ENCODE data around the gene SIGLEC15.

SIGLEC15 gene

DNA sequence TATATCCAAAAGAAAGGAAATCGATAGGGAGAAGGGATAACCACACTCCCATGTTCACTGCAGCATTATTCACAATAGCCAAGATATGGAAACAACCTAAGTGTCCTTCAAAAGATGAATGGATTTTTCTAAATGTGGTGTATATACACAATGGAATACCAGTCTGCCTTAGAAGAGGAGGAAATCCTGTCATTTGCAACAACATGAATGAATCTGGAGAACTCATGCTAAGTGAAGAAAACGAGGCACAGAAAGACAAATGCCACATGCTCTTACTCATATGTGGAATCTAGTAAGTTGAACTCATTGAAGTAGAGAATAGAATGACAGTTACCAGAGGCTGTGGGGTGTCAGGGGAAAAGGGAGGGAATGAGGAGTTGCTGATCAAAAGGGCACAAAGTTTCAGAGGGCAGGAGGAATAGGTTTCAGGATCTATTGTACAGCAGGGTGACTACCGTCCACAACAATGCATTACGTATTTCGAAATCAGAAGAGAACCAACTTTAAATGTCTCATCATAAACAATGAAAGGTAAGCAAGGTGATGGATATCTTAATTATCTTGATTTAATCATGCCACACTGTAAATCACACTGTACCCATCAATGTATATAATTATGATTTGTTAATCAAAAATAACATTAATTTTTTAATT, 46.1 kb downstream of the SIGLEC15 start:
- Histone ChIP-seq H4K20me1 (no peaks in the 10 kb centered on the region), H3K36me3 (peaks cover 88% of the 10 kb centered on the region), H3K4me2 (no peak overlapping the region), H3K4me1 (peaks cover 17% of the 10 kb centered on the region), H3K9me3 (peaks cover 50% of the 10 kb centered on the region), H3K9ac (no peak overlapping the region), H3K27me3 (no peaks in the 10 kb centered on the region), H3K4me3 (no peak overlapping the region), H3K27ac (no peak overlapping the region)
- no peak for TF ChIP-seq Cebpa-rat (IDR thresholded peaks at IDR 0.05)

DNA sequence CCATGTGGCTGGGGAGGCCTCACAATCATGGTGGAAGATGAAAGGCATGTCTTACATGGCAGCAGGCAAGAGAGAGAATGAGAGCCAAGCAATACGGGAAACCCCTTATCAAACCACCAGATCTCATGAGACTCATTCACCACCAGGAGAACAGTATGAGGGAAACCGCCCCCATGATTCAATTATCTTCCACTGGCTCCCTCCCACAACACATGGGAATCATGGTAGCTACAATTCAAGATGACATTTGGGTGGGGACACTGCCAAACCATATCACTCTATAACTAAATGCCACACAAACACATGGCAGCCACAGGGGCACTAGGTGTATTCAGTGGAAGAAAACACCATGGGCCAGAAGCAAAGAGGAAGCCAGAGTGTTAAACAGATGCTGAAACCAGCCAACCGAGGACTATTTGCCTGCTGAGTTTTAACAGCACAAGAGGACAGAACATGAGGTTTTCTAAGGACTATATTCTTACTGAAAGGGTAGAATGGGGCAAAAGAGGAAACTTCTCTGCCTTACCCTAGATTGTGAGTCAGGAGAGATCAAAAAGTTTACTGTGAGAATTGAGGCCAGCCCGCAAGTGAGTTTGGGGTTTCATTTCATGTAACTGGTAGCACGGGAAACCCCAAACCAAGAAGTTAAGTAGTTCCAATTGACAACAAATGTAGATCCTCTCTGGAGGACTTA, 49.2 kb downstream of the SIGLEC15 start:
- Histone ChIP-seq H3K27me3 (no peaks in the 10 kb centered on the region), H3K4me3 (no peak overlapping the region), H3K4me1 (peaks cover 17% of the 10 kb centered on the region), H3K4me2 (peak overlapping the region; percentile 52), H4K20me1 (peaks cover 3% of the 10 kb centered on the region; the same call in 1 of the 2 replicates), H3K9me3 (peaks cover 50% of the 10 kb centered on the region), H3K9ac (no peak overlapping the region), H3K36me3 (peaks cover 89% of the 10 kb centered on the region), H3K27ac (peak overlapping the region; percentile 20; the same call in 1 of the 2 replicates)
- no peak for TF ChIP-seq Cebpa-rat (IDR thresholded peaks at IDR 0.05)

GRCh38 chr18:45876161-45876560, 50.7 kb downstream of the SIGLEC15 start:
- peaks cover 13% of the 10 kb centered on the region for H4K20me1 ChIP-seq
- no peak overlapping the region for H3K9ac ChIP-seq
- H3K27me3 ChIP-seq: no peaks in the 10 kb centered on the region
- H3K4me3 ChIP-seq: no peak overlapping the region
- H3K27ac ChIP-seq: no peak overlapping the region
- peaks cover 86% of the 10 kb centered on the region for H3K36me3 ChIP-seq
- peaks cover 49% of the 10 kb centered on the region for H3K9me3 ChIP-seq
- no peak for TF ChIP-seq Cebpa-rat (IDR thresholded peaks at IDR 0.05)
- no peak overlapping the region for H3K4me2 ChIP-seq
- H3K4me1 ChIP-seq: peaks cover 17% of the 10 kb centered on the region

DNA sequence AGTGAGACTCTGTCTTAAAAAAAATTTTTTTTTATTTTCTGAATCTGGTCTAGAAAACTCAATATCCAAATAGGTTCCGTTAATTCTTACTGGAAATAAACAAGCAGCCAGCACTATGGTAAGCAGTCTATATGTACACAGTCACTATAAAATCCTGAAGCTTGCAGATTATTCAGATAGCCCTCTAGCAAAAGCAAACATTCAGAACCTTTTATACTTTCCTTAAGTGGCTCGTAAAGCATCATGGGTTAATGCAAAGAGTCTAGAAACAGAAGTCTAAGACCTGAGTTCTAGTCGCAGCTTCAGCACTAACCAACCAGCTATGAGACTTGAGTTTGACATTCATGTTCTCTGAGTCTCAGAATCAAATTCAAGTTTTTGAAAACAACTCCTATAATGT, 51.9 kb downstream of the SIGLEC15 start:
- no peak overlapping the region for H3K4me3 ChIP-seq
- no peak overlapping the region for H3K4me2 ChIP-seq
- no peaks in the 10 kb centered on the region for H3K27me3 ChIP-seq
- H4K20me1 ChIP-seq: peaks cover 13% of the 10 kb centered on the region
- no peak for TF ChIP-seq Cebpa-rat (IDR thresholded peaks at IDR 0.05)
- no peak overlapping the region for H3K9ac ChIP-seq
- peaks cover 17% of the 10 kb centered on the region for H3K4me1 ChIP-seq
- peaks cover 38% of the 10 kb centered on the region for H3K9me3 ChIP-seq
- H3K36me3 ChIP-seq: peaks cover 82% of the 10 kb centered on the region
- no peak overlapping the region for H3K27ac ChIP-seq

- H3K36me3 ChIP-seq: peaks cover 82% of the 10 kb centered on the region
- TF ChIP-seq Cebpa-rat (IDR thresholded peaks at IDR 0.05): no peak
These were observed 54.5 kb downstream of the SIGLEC15 start for GRCh38 chr18:45879681-45880655.

GRCh38 chr18:45880876-45881558, 55.5 kb downstream of the SIGLEC15 start:
- TF ChIP-seq Cebpa-rat (IDR thresholded peaks at IDR 0.05): no peak
- H3K4me3 ChIP-seq: no peak overlapping the region
- peaks cover 79% of the 10 kb centered on the region for H3K36me3 ChIP-seq
- H4K20me1 ChIP-seq: peaks cover 13% of the 10 kb centered on the region
- H3K27ac ChIP-seq: no peak overlapping the region
- no peaks in the 10 kb centered on the region for H3K4me1 ChIP-seq
- H3K27me3 ChIP-seq: no peaks in the 10 kb centered on the region
- H3K9me3 ChIP-seq: peaks cover 3% of the 10 kb centered on the region
- no peak overlapping the region for H3K4me2 ChIP-seq
- H3K9ac ChIP-seq: no peak overlapping the region

More at GRCh38 chr18:45879681-45880655, 54.5 kb downstream of the SIGLEC15 start:
- peaks cover 7% of the 10 kb centered on the region for H3K4me1 ChIP-seq
- H3K9ac ChIP-seq: no peak overlapping the region
- no peak overlapping the region for H3K4me3 ChIP-seq
- peaks cover 13% of the 10 kb centered on the region for H4K20me1 ChIP-seq
- H3K4me2 ChIP-seq: no peak overlapping the region
- no peaks in the 10 kb centered on the region for H3K27me3 ChIP-seq
- no peak overlapping the region for H3K27ac ChIP-seq
- H3K9me3 ChIP-seq: peaks cover 13% of the 10 kb centered on the region

- no peaks in the 10 kb centered on the region for H3K27me3 ChIP-seq
- no peaks in the 10 kb centered on the region for H3K9me3 ChIP-seq
- H4K20me1 ChIP-seq: peaks cover 3% of the 10 kb centered on the region; the same call in 1 of the 2 replicates
- H3K4me3 ChIP-seq: no peak overlapping the region
- peaks cover 77% of the 10 kb centered on the region for H3K36me3 ChIP-seq
- TF ChIP-seq Cebpa-rat (IDR thresholded peaks at IDR 0.05): no peak
- no peak overlapping the region for H3K27ac ChIP-seq
- H3K9ac ChIP-seq: no peak overlapping the region
- peaks cover 3% of the 10 kb centered on the region; the same call in 1 of the 2 replicates for H3K4me1 ChIP-seq
- no peak overlapping the region for H3K4me2 ChIP-seq
These were observed 62.1 kb downstream of the SIGLEC15 start for GRCh38 chr18:45887585-45887984.

DNA sequence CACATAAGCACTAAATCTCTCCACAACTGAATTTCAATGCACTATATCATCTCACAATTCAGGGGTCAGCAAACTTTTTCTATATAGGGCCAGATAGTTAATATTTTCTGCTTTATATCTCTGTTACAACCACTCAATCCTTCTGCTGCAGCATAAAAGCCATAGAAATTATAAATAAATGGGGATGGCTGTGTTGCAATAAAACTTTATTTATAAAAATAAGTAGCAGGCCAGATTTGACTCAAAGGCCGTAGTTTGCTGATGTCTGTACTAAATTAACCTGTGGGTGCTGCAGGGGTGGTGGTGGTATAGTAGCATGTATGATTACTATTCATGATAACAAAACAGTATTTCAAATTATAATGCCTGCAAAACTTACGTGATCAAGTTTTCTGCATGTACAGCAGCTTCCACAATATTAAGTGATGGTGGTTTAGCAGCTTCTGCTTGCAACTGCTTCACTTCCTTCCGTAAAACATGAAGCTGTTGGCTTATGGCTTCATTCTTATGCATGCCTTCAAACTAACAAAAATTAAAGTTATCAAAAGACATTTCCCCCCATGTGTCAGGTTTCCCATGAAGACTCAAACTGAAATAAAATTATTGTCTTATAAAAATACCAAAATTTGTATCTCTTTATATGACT, 64.1 kb downstream of the SIGLEC15 start:
- no peak overlapping the region for H3K9ac ChIP-seq
- no peak overlapping the region for H3K4me3 ChIP-seq
- no peak overlapping the region for H3K27ac ChIP-seq
- TF ChIP-seq Cebpa-rat (IDR thresholded peaks at IDR 0.05): no peak
- H4K20me1 ChIP-seq: peaks cover 7% of the 10 kb centered on the region; the same call in 1 of the 2 replicates
- H3K4me1 ChIP-seq: peaks cover 8% of the 10 kb centered on the region; the same call in 1 of the 2 replicates
- no peak overlapping the region for H3K4me2 ChIP-seq
- no peaks in the 10 kb centered on the region for H3K9me3 ChIP-seq
- H3K36me3 ChIP-seq: peaks cover 73% of the 10 kb centered on the region
- H3K27me3 ChIP-seq: no peaks in the 10 kb centered on the region

Measured in BLaER1 (cell line).